CD4-positive, alpha-beta T cell (primary cell): ENCODE measurements around the gene SYF2. TPM values are rescaled to one million over a fixed set of nuclear protein-coding genes. Genes with fewer than 3 reads are reported as not detected.
A peak's percentile ranks its signal among the peaks of the same experiment; 100 is the strongest.
"Not testable (repeated sequence)": the region's sequence is repeated elsewhere in the genome, so short reads cannot be mapped to it uniquely, and the experiment has no call there.

Experiments
- ATAC-seq: fragments of 200-7000 bp; cut with Tn5 transposase; one replicate; pipeline ENCODE4 v1.10.0; 2022; ENCODE audit warnings: mild to moderate bottlenecking; ENCODE audit not compliant: poor library complexity
- CTCF ChIA-PET: fragments of 350-600 bp; sonication (Branson Sonifier 250); formaldehyde crosslinking; loops from one replicate; lab custom pipeline; 2021; ENCODE audit warnings: antibody characterized with exemption, inconsistent platforms; lab: Charles Lee
- POLR2A ChIA-PET: fragments of 350-600 bp; sonication (Branson Sonifier 250); formaldehyde crosslinking; loops from one replicate; lab custom pipeline; 2021; ENCODE audit warnings: antibody characterized with exemption, inconsistent platforms; lab: Charles Lee
- DNase-seq, 14 experiments: peaks; one replicate each; pipeline ENCODE4 v3.0.0-alpha.2; 2013 to 2020; ENCODE audit warnings: mixed read lengths in 2 of 14
- H3K27ac ChIP-seq, 2 donors: one replicate each; pipeline versions ENCODE4 v1.5.1 to v1.7.0; 2013; ENCODE audit warnings: low read length in 2 of 2, low read depth in 1 of 2, mild to moderate bottlenecking in 1 of 2
- H3K27me3 ChIP-seq, 2 experiments: 1 replicate in 1 of 2; 2 replicates in 1 of 2; pipeline versions ENCODE4 v1.6.1 to v1.7.0; 2013; ENCODE audit warnings: low read length in 2 of 2, control low read depth in 1 of 2, mild to moderate bottlenecking in 1 of 2, moderate library complexity in 1 of 2; ENCODE audit not compliant: insufficient read depth in 2 of 2, control insufficient read depth in 1 of 2
- H3K36me3 ChIP-seq: one replicate; pipeline ENCODE4 v1.6.1; 2013; ENCODE audit warnings: low read length, control low read depth; ENCODE audit not compliant: insufficient read depth
- H3K4me1 ChIP-seq: one replicate; pipeline ENCODE4 v1.6.1; 2013; ENCODE audit warnings: low read length, control low read depth; ENCODE audit not compliant: insufficient read depth
- H3K4me3 ChIP-seq: one replicate; pipeline ENCODE4 v1.5.1; 2013; ENCODE audit warnings: mild to moderate bottlenecking, low read length, moderate library complexity
- H3K9me3 ChIP-seq, 2 experiments: 1 replicate in 1 of 2; 2 replicates in 1 of 2; pipeline versions ENCODE4 v1.6.1 to v1.7.0; 2013; ENCODE audit warnings: low read length in 2 of 2, mild to moderate bottlenecking in 2 of 2, control low read depth in 1 of 2, moderate library complexity in 1 of 2; ENCODE audit not compliant: control insufficient read depth in 1 of 2, insufficient read depth in 1 of 2
- H3K27ac Mint-ChIP-seq: one replicate; pipeline ENCODE4 v1.8.0; 2020; ENCODE audit warnings: mixed read lengths
- H3K27me3 Mint-ChIP-seq: one replicate; pipeline ENCODE4 v1.8.0; 2021; ENCODE audit warnings: mixed read lengths
- H3K36me3 Mint-ChIP-seq: one replicate; pipeline ENCODE4 v1.8.0; 2021; ENCODE audit warnings: low read depth, mixed read lengths
- H3K4me1 Mint-ChIP-seq: one replicate; pipeline ENCODE4 v1.8.0; 2021; ENCODE audit warnings: low read depth, mixed read lengths
- H3K4me3 Mint-ChIP-seq: one replicate; pipeline ENCODE4 v1.8.0; 2020; ENCODE audit warnings: mild to moderate bottlenecking, mixed read lengths
- H3K9me3 Mint-ChIP-seq: one replicate; pipeline ENCODE4 v1.8.0; 2020; ENCODE audit warnings: mixed read lengths
- intact Hi-C, 2 experiments: fragments of 100-400 bp; cut with DNase I in 1 of 2; cut with micrococcal nuclease in 1 of 2; formaldehyde crosslinking; loops; one replicate each; pipeline versions ENCODE4 v1.15.1 to v1.9.0; 2023 to 2025; cut with DNase I, micrococcal nuclease
- total RNA-seq, 174 experiments: library from RNA in 2 of 174; stranded (reverse) in 2 of 174; gene quantifications; one replicate each; pipeline ENCODE4 v1.2.3 and lab custom pipeline; 2021 to 2026

SYF2 gene
- total RNA-seq, 2 experiments from 2014 or later: 93.3 to 98.9 TPM

DNA sequence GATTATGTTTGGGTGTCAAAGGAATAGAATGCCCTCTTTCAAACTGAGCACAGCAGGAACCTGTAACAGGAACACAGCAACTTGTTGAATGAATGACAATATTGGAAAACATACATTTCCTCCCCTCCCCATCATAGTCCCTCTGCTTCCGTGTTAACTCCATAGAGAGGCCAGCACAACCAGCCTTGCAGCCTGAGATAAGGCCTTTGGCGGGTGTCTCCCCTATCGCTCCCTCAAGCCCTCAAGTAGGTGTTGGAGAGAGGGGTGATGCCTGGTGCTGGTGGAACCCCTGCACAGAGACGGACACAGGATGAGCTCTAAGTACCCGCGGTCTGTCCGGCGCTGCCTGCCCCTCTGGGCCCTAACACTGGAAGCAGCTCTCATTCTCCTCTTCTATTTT, 39.9 kb upstream of the SYF2 start, which contains the start of gene RHD:
Gene RHD, plus strand, starts transcription at position 272 of the 400 bp plus-strand sequence. Its CDS starts 39 bp downstream, at position 311.
- H3K27me3 Mint-ChIP-seq, H3K27ac ChIP-seq, ATAC-seq, H3K4me1 ChIP-seq, H3K4me1 Mint-ChIP-seq, H3K4me3 Mint-ChIP-seq, DNase-seq, H3K36me3 ChIP-seq, H3K27me3 ChIP-seq, H3K36me3 Mint-ChIP-seq, H3K9me3 ChIP-seq, POLR2A ChIA-PET, H3K27ac Mint-ChIP-seq, intact Hi-C loops, H3K9me3 Mint-ChIP-seq, H3K4me3 ChIP-seq, CTCF ChIA-PET: not testable (repeated sequence)

DNA sequence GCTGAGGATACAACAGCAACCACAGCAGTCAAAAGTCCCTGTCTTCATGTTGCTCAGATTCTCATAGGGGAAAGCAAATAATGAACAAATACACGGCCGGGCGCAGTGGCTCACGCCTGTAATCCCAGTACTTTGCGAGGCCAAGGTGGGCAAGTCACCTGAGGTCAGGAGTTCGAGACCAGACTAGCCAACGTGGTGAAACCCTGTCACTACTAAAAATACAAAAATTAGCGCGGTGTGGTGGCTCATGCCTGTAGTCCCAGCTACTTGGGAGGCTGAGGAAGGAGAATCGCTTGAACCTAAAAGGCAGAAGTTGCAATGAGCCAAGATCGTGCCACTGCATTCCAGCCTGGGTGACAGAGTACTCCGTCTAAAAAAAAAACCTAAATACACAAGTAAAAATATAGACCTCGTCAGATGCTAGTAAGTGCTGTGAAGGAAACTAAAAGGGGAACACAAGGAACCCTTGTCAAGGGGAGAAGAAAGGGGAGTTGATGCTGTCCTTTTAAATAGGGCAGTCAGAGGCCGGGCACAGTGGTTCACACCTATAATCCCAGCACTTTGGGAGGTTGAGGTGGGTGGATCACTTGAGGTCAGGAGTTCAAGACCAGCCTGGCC, 36.0 kb upstream of the SYF2 start:
- H3K4me1 ChIP-seq, H3K36me3 Mint-ChIP-seq, H3K27me3 Mint-ChIP-seq, H3K36me3 ChIP-seq, H3K4me3 ChIP-seq, ATAC-seq, H3K9me3 ChIP-seq, DNase-seq, H3K9me3 Mint-ChIP-seq, CTCF ChIA-PET, H3K27me3 ChIP-seq: not testable (repeated sequence)
- peak overlapping the region in 1 of 2 donors; percentile 69 for H3K27ac ChIP-seq
- Mint-ChIP-seq H3K27ac (peak overlapping the region; percentile 90), H3K4me3 (peak overlapping the region; percentile 89), H3K4me1 (peaks cover 22% of the 10 kb centered on the region)
- intact Hi-C loops: loop anchor here in 1 of 2 experiments (2.0 kb wide), 1 partner anchor 21 kb away; the partner anchor contains the start of gene RSRP1
- POLR2A ChIA-PET: interaction anchor here (0.5 to 1.9 kb wide), 7 partner anchors 20 to 1039 kb away, joined by 4 to 33 read pairs (median 6); partner anchors contain the start of genes RSRP1 and SYF2

- CTCF ChIA-PET, H3K27me3 ChIP-seq, H3K9me3 ChIP-seq, H3K4me1 ChIP-seq, H3K9me3 Mint-ChIP-seq, H3K36me3 ChIP-seq, H3K27me3 Mint-ChIP-seq, H3K4me3 ChIP-seq: not testable (repeated sequence)
- Mint-ChIP-seq H3K4me3 (peak overlapping the region; percentile 89), H3K36me3 (peaks cover 11% of the 10 kb centered on the region), H3K27ac (peak overlapping the region; percentile 90), H3K4me1 (peaks cover 28% of the 10 kb centered on the region)
- H3K27ac ChIP-seq: peak overlapping the region in 1 of 2 donors; percentile 69
- POLR2A ChIA-PET: interaction anchor here (0.5 to 1.9 kb wide), 7 partner anchors 19 to 1040 kb away, joined by 4 to 33 read pairs (median 6); partner anchors contain the start of genes RSRP1 and SYF2
- ATAC-seq (peak; percentile 77), DNase-seq (peak in 12 of 14 experiments; percentile 71 to 93 (median 86))
- intact Hi-C loops: loop anchor here in 1 of 2 experiments (2.0 kb wide), 1 partner anchor 21 kb away; the partner anchor contains the start of gene RSRP1
Observed at GRCh38 chr1:25267288-25268142, 35.2 kb upstream of the SYF2 start.

GRCh38 chr1:25266554-25267287, 34.4 kb upstream of the SYF2 start:
- H3K36me3 ChIP-seq, CTCF ChIA-PET, H3K9me3 Mint-ChIP-seq, POLR2A ChIA-PET, intact Hi-C loops, H3K4me3 ChIP-seq, H3K9me3 ChIP-seq, H3K27me3 Mint-ChIP-seq, H3K27me3 ChIP-seq, H3K4me1 ChIP-seq: not testable (repeated sequence)
- Mint-ChIP-seq H3K4me3 (peak overlapping the region; percentile 96), H3K36me3 (peaks cover 17% of the 10 kb centered on the region), H3K4me1 (peaks cover 28% of the 10 kb centered on the region), H3K27ac (peak overlapping the region; percentile 93)
- DNase-seq: peak in 3 of 14 experiments; percentile 12 to 49 (median 44)
- ATAC-seq: peak; percentile 47
- H3K27ac ChIP-seq: peak overlapping the region in 1 of 2 donors; percentile 69

- POLR2A ChIA-PET, H3K9me3 Mint-ChIP-seq, H3K27me3 Mint-ChIP-seq, H3K27ac ChIP-seq, DNase-seq, CTCF ChIA-PET, H3K4me1 ChIP-seq, H3K4me3 ChIP-seq, intact Hi-C loops, H3K9me3 ChIP-seq, ATAC-seq, H3K36me3 ChIP-seq, H3K27me3 ChIP-seq, H3K4me3 Mint-ChIP-seq: not testable (repeated sequence)
- Mint-ChIP-seq H3K4me1 (peaks cover 27% of the 10 kb centered on the region), H3K36me3 (peaks cover 23% of the 10 kb centered on the region), H3K27ac (peak overlapping the region; percentile 24)
Observed at GRCh38 chr1:25260336-25260735, 28.0 kb upstream of the SYF2 start.

GRCh38 chr1:25259813-25260212, 27.5 kb upstream of the SYF2 start:
- H3K27ac Mint-ChIP-seq: peak overlapping the region; percentile 24
- peaks cover 23% of the 10 kb centered on the region for H3K36me3 Mint-ChIP-seq
- H3K4me1 Mint-ChIP-seq: peaks cover 27% of the 10 kb centered on the region
- H3K4me3 ChIP-seq, H3K4me1 ChIP-seq, H3K36me3 ChIP-seq, H3K9me3 Mint-ChIP-seq, H3K9me3 ChIP-seq, H3K27me3 Mint-ChIP-seq, H3K27me3 ChIP-seq, CTCF ChIA-PET, intact Hi-C loops, H3K27ac ChIP-seq, H3K4me3 Mint-ChIP-seq: not testable (repeated sequence)
- ATAC-seq (peak; percentile 76), DNase-seq (peak in 2 of 14 experiments; percentile 12 to 20)
- POLR2A ChIA-PET: interaction anchor here (5.2 kb wide), 1 partner anchor 13 kb away, joined by 45 read pairs; the partner anchor contains the start of gene RSRP1
